ENCODE data around the gene CDC25B.

The CDC25B gene

DNA sequence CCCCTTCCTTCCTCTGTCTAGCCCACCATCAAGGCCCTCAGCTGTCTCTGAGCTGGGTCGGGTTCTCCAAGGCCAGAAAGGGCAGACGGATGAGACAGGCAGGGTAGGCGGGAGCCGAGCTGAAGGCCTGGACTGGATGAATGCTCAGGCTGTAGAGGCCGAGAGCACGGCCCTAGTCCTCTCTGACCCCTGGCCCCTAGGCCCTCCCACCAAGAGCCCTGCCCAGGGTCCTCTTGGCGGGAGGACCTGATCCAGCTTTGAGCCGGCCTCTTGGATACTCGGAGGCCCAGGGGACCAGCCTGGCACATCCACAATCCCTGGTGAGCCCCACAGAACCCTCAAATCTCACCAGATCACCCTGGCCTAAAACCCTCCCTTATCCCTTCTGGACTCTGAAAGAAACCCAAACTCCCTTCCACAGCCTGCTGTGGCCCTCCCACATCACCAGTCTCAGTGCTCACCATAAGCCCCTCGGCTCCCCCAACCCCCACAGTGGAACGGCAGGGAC, 36.7 kb upstream of the CDC25B start (continued):
- TF ChIP-seq, protein P1, sequence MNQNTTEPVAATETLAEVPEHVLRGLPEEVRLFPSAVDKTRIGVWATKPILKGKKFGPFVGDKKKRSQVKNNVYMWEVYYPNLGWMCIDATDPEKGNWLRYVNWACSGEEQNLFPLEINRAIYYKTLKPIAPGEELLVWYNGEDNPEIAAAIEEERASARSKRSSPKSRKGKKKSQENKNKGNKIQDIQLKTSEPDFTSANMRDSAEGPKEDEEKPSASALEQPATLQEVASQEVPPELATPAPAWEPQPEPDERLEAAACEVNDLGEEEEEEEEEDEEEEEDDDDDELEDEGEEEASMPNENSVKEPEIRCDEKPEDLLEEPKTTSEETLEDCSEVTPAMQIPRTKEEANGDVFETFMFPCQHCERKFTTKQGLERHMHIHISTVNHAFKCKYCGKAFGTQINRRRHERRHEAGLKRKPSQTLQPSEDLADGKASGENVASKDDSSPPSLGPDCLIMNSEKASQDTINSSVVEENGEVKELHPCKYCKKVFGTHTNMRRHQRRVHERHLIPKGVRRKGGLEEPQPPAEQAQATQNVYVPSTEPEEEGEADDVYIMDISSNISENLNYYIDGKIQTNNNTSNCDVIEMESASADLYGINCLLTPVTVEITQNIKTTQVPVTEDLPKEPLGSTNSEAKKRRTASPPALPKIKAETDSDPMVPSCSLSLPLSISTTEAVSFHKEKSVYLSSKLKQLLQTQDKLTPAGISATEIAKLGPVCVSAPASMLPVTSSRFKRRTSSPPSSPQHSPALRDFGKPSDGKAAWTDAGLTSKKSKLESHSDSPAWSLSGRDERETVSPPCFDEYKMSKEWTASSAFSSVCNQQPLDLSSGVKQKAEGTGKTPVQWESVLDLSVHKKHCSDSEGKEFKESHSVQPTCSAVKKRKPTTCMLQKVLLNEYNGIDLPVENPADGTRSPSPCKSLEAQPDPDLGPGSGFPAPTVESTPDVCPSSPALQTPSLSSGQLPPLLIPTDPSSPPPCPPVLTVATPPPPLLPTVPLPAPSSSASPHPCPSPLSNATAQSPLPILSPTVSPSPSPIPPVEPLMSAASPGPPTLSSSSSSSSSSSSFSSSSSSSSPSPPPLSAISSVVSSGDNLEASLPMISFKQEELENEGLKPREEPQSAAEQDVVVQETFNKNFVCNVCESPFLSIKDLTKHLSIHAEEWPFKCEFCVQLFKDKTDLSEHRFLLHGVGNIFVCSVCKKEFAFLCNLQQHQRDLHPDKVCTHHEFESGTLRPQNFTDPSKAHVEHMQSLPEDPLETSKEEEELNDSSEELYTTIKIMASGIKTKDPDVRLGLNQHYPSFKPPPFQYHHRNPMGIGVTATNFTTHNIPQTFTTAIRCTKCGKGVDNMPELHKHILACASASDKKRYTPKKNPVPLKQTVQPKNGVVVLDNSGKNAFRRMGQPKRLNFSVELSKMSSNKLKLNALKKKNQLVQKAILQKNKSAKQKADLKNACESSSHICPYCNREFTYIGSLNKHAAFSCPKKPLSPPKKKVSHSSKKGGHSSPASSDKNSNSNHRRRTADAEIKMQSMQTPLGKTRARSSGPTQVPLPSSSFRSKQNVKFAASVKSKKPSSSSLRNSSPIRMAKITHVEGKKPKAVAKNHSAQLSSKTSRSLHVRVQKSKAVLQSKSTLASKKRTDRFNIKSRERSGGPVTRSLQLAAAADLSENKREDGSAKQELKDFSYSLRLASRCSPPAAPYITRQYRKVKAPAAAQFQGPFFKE (tag by site-specific recombination; IDR thresholded peaks at IDR 0.05; ENCODE audit: borderline replicate concordance): no peak
- TF ChIP-seq ZNF335 (tag by site-specific recombination; conservative IDR thresholded peaks at IDR 0.05) (no peak), ZNF24 (tag by site-specific recombination; IDR thresholded peaks at IDR 0.05) (no peak), KLF9 (tag by site-specific recombination; IDR thresholded peaks at IDR 0.05; ENCODE audit: low read depth) (no peak), GFI1B (tag by site-specific recombination; IDR thresholded peaks at IDR 0.05) (no peak)
- TF ChIP-seq, protein P2, sequence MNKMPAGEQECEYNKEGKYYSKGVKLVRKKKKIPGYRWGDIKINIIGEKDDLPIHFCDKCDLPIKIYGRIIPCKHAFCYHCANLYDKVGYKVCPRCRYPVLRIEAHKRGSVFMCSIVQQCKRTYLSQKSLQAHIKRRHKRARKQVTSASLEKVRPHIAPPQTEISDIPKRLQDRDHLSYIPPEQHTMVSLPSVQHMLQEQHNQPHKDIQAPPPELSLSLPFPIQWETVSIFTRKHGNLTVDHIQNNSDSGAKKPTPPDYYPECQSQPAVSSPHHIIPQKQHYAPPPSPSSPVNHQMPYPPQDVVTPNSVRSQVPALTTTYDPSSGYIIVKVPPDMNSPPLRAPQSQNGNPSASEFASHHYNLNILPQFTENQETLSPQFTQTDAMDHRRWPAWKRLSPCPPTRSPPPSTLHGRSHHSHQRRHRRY (tag by site-specific recombination; IDR thresholded peaks at IDR 0.05): no peak

DNA sequence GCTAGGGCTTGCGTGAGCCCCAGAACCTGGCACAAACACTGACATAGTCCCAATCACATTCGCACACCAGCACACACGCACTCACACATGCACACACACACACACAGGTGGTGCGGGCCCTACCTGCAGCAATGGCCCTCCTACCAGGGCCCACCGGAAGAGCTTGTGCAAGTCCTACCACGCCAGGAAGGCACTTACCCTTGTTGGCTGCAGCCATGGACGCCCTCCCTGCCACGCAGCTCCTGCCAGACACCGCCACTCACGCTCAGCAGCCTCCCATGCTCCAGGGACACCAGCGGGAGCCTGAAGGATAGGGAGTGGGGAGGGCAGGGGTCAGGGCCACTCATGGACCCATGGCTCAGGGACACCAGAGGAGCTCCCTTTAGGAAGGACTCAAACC, 36.2 kb upstream of the CDC25B start:
- ChIA-PET CTCF (interaction anchor here (0.6 to 10.8 kb wide), 4 partner anchors 9 to 83 kb away, joined by 3 to 133 read pairs (median 8); no protein-coding TSS in a partner anchor), POLR2A (no interaction called here)
- Histone ChIP-seq H3K4me3 (ENCODE audit: low read depth, low read length) (no peak overlapping the region), H3K36me3 (ENCODE audit: control insufficient read depth in 2 of 2, insufficient read depth in 1 of 2, low read length in 2 of 2) (peaks cover 0 to 55% of the 10 kb centered on the region in 2 experiments; a peak in 2 of 3 replicates), H3K27ac (ENCODE audit: extremely low read depth, low read depth, low read length) (no peak overlapping the region), H3K4me1 (ENCODE audit: control insufficient read depth, insufficient read depth, low read length) (no peaks in the 10 kb centered on the region), H3K9me3 (ENCODE audit: control insufficient read depth, insufficient read depth, low read depth, low read length) (no peaks in the 10 kb centered on the region)
- TF ChIP-seq ZNF114 (tag by site-specific recombination; IDR thresholded peaks at IDR 0.05): no peak
- TF ChIP-seq ZIC2 (tag by site-specific recombination; IDR thresholded peaks at IDR 0.05): peak; percentile 72

DNA sequence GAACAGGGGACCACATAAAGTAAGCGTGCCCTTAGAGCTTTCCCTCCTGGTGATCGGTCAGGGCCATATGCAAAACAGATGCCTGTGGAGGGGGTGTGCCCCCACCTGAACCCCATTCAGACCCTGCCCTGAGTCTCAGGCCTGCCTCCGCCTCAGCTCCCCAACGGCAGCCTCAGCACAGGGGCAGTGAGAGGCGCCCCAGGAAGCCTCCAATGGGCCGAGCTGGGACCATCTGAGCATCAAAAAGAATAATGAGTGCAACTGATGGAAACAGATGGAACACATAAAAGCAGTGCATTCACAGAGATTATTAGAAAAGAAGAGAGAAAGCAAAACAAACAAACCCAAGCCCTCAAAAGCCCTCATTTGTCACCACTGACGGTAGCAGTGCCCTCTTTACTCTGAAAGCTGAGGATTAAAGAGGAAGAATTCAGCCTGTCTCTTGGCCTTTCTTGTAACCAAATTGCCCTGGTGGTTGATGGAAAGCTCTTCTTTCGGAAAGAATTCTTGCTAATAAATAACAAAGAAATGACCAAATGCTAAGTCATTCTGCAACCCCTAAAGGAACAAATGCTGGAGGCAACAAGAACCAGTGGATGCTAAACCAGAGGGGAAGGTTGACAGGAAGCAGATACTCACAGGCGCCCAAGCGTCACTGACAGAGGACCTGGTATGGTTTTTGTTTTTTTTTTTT, 35.3 kb upstream of the CDC25B start:
- Histone ChIP-seq H3K4me1 (ENCODE audit: control insufficient read depth, insufficient read depth, low read length) (no peaks in the 10 kb centered on the region), H3K9me3 (ENCODE audit: control insufficient read depth, insufficient read depth, low read depth, low read length) (no peaks in the 10 kb centered on the region), H3K4me3 (ENCODE audit: low read depth, low read length) (no peak overlapping the region), H3K36me3 (ENCODE audit: control insufficient read depth in 2 of 2, insufficient read depth in 1 of 2, low read length in 2 of 2) (peaks cover 0 to 47% of the 10 kb centered on the region in 2 experiments; a peak in 2 of 3 replicates), H3K27ac (ENCODE audit: extremely low read depth, low read depth, low read length) (no peak overlapping the region)
- CTCF ChIA-PET: interaction anchor here (1.5 to 10.8 kb wide), 3 partner anchors 10 to 84 kb away, joined by 6 to 133 read pairs (median 10); no protein-coding TSS in a partner anchor
- POLR2A ChIA-PET: no interaction called here
- TF ChIP-seq, protein P3, sequence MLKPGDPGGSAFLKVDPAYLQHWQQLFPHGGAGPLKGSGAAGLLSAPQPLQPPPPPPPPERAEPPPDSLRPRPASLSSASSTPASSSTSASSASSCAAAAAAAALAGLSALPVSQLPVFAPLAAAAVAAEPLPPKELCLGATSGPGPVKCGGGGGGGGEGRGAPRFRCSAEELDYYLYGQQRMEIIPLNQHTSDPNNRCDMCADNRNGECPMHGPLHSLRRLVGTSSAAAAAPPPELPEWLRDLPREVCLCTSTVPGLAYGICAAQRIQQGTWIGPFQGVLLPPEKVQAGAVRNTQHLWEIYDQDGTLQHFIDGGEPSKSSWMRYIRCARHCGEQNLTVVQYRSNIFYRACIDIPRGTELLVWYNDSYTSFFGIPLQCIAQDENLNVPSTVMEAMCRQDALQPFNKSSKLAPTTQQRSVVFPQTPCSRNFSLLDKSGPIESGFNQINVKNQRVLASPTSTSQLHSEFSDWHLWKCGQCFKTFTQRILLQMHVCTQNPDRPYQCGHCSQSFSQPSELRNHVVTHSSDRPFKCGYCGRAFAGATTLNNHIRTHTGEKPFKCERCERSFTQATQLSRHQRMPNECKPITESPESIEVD (tag by site-specific recombination; IDR thresholded peaks at IDR 0.05): no peak
- no peak for TF ChIP-seq ZNF560 (tag by site-specific recombination; IDR thresholded peaks at IDR 0.05; ENCODE audit: borderline replicate concordance)
- TF ChIP-seq, protein P4, sequence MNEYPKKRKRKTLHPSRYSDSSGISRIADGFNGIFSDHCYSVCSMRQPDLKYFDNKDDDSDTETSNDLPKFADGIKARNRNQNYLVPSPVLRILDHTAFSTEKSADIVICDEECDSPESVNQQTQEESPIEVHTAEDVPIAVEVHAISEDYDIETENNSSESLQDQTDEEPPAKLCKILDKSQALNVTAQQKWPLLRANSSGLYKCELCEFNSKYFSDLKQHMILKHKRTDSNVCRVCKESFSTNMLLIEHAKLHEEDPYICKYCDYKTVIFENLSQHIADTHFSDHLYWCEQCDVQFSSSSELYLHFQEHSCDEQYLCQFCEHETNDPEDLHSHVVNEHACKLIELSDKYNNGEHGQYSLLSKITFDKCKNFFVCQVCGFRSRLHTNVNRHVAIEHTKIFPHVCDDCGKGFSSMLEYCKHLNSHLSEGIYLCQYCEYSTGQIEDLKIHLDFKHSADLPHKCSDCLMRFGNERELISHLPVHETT (tag by site-specific recombination; IDR thresholded peaks at IDR 0.05): no peak
- TF ChIP-seq OSR2 (tag by site-specific recombination; IDR thresholded peaks at IDR 0.05): peak; percentile 32; the same call in 1 of the 2 replicates
- TF ChIP-seq MZF1 (tag by site-specific recombination; IDR thresholded peaks at IDR 0.05; ENCODE audit: borderline replicate concordance): no peak
- no peak for TF ChIP-seq ZNF843 (tag by site-specific recombination; IDR thresholded peaks at IDR 0.05)
- no peak for TF ChIP-seq ZNF561 (tag by site-specific recombination; IDR thresholded peaks at IDR 0.05; ENCODE audit: borderline replicate concordance)

Measured in HEK293 (cell line).